HG03064 (cell line): ENCODE results near the gene COBL.

Experiments
- ATAC-seq: cut with Tn5 transposase; IDR thresholded peaks from one replicate; pipeline ENCODE4 v1.9.1; 2021; ENCODE audit warnings: low read depth; ENCODE audit not compliant: unreplicated experiment

Gene COBL

GRCh38 chr7:50988988-50989387 is 327.6 kb downstream of the COBL start:
- ATAC-seq = no peak

DNA sequence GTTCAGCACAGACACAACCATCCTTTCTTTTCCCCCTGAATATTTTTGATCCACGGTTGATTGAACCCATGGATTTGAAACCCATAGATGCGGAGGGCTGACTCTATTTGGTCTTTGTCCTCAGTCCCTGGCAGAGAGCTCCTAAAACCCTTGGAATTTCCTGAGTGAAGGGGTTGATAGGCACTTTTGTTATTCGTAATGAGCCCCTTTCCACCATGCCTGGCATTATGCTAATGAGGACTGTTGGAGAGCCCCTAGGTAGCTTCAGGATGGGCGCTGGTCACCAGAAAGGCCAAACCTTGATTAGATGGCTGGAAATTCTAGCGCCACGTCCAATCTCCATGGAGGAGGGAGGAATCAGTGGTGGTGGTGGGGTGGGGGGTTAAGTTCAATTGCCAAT is 328.1 kb downstream of the COBL start:
- ATAC-seq = no peak

- no peak for ATAC-seq
These were observed 331.5 kb downstream of the COBL start for GRCh38 chr7:50985096-50985495.

DNA sequence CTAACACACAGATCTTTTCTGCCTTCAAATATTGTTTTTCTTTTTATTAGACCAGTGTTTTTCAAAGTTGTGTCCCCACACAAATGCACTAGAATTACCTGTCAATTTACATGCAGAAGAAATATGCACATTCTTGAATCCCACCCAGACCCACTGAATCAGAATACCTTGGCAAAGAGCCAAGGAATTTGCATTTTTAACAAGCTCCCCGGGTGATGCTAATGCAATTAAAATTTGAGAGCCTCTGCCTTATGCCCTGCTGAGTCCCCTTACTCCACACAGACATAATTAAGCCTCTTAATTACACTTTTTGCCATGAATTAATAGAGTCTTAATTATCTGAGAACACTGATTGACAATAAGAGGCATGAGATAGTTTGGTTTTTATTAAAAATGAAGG is 332.8 kb downstream of the COBL start:
- no peak for ATAC-seq

DNA sequence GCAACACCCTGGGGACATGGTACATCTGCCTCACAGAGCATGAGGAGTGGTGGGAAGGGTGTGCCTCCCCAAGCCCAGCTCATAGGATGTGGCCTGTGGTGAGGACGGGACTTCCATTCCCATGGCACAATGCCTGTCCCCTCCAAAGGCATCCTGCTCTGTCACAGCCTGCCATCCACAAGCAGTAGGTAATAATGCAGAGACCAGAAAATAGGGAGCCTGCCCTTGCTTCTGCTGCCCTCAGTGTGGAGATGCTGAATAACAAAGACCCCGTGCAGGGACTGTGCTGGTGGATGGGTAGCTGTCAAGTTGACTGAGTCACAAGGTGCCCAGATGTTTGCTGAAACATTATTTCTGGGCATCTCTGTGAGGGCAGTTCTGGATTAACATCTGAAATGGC is 334.0 kb downstream of the COBL start:
- no peak for ATAC-seq

DNA sequence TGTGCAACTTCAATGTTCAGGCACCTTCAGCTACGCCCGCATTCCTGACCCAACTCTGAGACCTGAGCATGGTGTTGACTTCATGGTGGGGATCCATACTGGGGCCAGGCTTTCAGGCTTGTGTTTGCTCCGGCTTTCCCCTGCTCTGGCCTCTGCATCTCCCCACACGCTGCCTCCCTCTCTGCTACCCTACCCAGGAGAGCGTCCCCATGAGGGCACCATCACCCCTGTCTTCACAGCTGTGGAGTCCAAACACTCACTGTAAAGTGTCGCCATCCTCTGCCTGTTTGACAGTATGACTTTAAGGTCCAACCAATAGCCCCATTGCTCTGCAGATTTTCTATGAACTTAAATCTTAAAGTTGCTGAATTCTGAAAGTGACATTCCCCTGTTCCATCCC is 334.9 kb downstream of the COBL start:
- no peak for ATAC-seq

- ATAC-seq = no peak
These were observed 336.2 kb downstream of the COBL start for GRCh38 chr7:50980411-50980810.

DNA sequence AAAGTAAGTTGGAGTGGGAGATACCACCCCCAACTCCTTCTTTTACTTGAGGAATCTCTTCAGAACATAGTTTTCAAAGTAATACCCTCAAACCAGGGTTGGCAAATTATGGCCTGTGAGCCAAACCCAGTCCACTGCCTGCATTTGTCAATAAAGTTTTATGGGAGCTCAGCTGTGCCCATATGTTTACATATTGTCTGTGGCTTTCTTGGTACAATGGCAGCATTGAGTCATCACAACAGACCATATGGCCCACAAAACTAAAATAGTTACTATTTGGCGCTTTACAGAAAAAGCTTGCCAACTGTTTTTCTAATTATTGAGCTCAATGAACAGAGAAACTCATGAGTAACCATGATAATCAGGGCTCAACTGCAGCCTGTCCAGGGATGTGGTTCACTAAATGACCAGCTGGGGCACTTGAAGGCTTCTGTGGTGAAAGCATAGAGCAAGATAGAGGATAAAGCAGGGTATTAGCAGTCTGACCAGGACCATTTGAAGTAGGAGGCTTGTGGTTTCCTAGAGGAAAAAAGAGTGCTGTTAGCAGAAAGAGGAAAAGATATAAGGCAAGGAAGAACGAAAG is 337.9 kb downstream of the COBL start:
- no peak for ATAC-seq

GRCh38 chr7:50977421-50977820 is 339.2 kb downstream of the COBL start:
- ATAC-seq = no peak

DNA sequence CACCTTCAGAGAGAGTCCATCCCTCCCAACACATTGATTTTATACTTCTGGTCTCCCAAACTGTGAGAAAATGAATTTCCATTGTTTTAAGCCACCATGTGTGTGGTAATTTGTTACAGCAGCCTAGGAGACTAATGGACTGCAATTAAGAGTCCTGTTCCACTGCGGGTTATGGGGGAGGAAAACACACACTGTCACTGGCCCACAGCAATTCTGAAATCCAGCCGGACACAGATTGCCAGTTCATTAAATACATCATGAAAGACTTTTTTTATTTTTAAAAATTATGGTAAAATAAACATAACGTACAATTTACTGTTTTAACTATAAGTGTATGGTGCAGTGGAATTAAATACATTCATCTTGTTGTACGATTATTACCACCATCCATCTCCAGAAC is 340.5 kb downstream of the COBL start:
- no peak for ATAC-seq

DNA sequence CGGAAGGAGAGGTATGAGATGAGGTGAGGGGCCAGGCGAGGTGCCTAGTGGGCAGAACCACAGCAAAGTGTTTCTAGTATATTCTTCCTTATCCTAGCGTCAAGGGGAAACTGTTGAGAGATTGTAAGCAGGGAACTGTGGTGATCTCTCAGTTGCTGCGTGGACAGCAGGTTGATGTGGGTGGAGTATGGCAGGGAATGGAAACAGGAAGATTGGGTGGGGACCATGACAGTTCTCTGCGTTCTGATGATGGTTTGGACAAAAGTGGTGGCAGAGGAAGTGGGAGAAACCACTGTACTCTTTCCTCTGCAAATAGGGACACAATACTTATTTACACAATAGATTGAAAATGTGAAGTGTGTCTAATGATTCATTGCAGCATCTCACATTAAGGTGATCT is 342.4 kb downstream of the COBL start:
- ATAC-seq = no peak

GRCh38 chr7:50973814-50974213 is 342.8 kb downstream of the COBL start:
- no peak for ATAC-seq

GRCh38 chr7:50970092-50970491 is 346.5 kb downstream of the COBL start:
- no peak for ATAC-seq
